K562 (cell line): Measurements from ENCODE around the gene ANO8. TPM values are rescaled to one million over a fixed set of nuclear protein-coding genes. Genes with fewer than 3 reads are reported as not detected.
A peak's percentile ranks its signal among the peaks of the same experiment; 100 is the strongest.

ENCODE experiments used
- C11orf30 ChIP-seq: fragments of 450-650 bp; IDR thresholded peaks from 2 replicates; pipeline ENCODE4 v1.6.1; 2016; ENCODE audit warnings: low read depth, mild to moderate bottlenecking
- CREB3L1 ChIP-seq: fragments of 450-650 bp; IDR thresholded peaks from 2 replicates; pipeline ENCODE4 v1.6.1; 2014; ENCODE audit warnings: low read depth, mild to moderate bottlenecking, moderate library complexity, borderline replicate concordance
- E2F3 ChIP-seq: fragments of 250-450 bp; sonication (Bioruptor Pico); IDR thresholded peaks from 2 replicates; pipeline ENCODE4 v1.4.0; 2020; ENCODE audit warnings: mild to moderate bottlenecking
- EP300 ChIP-seq: IDR thresholded peaks from 2 replicates; pipeline ENCODE4 v1.6.1; 2012; ENCODE audit warnings: low read length, improper control_type of control experiment
- FOXA1 ChIP-seq: fragments of 450-650 bp; IDR thresholded peaks from 2 replicates; pipeline ENCODE4 v1.6.1; 2016; ENCODE audit warnings: mild to moderate bottlenecking, borderline replicate concordance
- GTF2E2 ChIP-seq: fragments of 200-800 bp; sonication (Bioruptor generic); IDR thresholded peaks from 2 replicates; pipeline ENCODE4 v1.6.1; 2016; ENCODE audit warnings: missing genetic modification characterization, missing compliant biosample characterization
- GTF2F1 ChIP-seq: IDR thresholded peaks from 2 replicates; pipeline ENCODE4 v1.6.1; 2011; ENCODE audit warnings: low read depth, low read length, improper control_type of control experiment
- KHSRP ChIP-seq: fragments of 450-650 bp; IDR thresholded peaks from 2 replicates; pipeline ENCODE4 v1.6.1; 2017
- MEIS2 ChIP-seq: fragments of 450-650 bp; IDR thresholded peaks from 2 replicates; pipeline ENCODE4 v1.6.1; 2014; ENCODE audit warnings: mild to moderate bottlenecking; ENCODE audit not compliant: partially characterized antibody
- NR0B1 ChIP-seq: fragments of 450-650 bp; IDR thresholded peaks from one replicate; pipeline ENCODE4 v1.6.1; 2018; ENCODE audit warnings: mild to moderate bottlenecking, moderate library complexity; ENCODE audit not compliant: partially characterized antibody
- NR2C1 ChIP-seq, 2 experiments: fragments of 450-650 bp; IDR thresholded peaks; 2 replicates each; pipeline ENCODE4 v1.6.1; 2017; ENCODE audit warnings: mild to moderate bottlenecking in 2 of 2, antibody characterized with exemption in 1 of 2, inconsistent platforms in 1 of 2, missing compliant biosample characterization in 1 of 2, missing genetic modification characterization in 1 of 2
- RBM39 ChIP-seq: fragments of 200-400 bp; formaldehyde crosslinking; optimal IDR thresholded peaks from 2 replicates; pipeline ENCODE3; 2018; ENCODE audit warnings: low read depth, low read length
- TAL1 ChIP-seq: fragments of 450-650 bp; IDR thresholded peaks from 2 replicates; pipeline ENCODE4 v1.6.1; 2016; ENCODE audit warnings: mild to moderate bottlenecking
- ZBTB33 ChIP-seq: sonication (generic); formaldehyde crosslinking; IDR thresholded peaks from 2 replicates; pipeline ENCODE4 v1.8.1; 2023; ENCODE audit warnings: mild to moderate bottlenecking, missing genetic modification reagents
- ZFX ChIP-seq: sonication (generic); formaldehyde crosslinking; IDR thresholded peaks from 2 replicates; pipeline ENCODE4 v1.8.0; 2022; ENCODE audit warnings: mild to moderate bottlenecking, missing genetic modification reagents, moderate library complexity
- polyA plus RNA-seq, 8 experiments: library from polyadenylated mRNA; depleted of rRNA in 4 of 8; stranded (reverse) in 5 of 8; unstranded in 3 of 8; fragments of >200 nt; fragmentation: Nextera tagmentation in 2 of 8; fragmentation: Illumina TruSeq in 1 of 8; extraction: Ambion mirVana in 2 of 8; extraction: Trizol in 1 of 8; gene quantifications; 2 replicates each; pipeline versions ENCODE4 v1.2.1 to v1.2.3, GENCODE V29; 2011 to 2014; ENCODE audit warnings: inconsistent platforms in 1 of 8, missing spikeins in 1 of 8
- total RNA-seq, 7 experiments: library from RNA; depleted of rRNA in 6 of 7; stranded (reverse); fragments of >200 nt in 6 of 7; fragmentation: Illumina TruSeq in 2 of 7; extraction: Trizol in 2 of 7; gene quantifications; 2 replicates each; pipeline versions ENCODE4 v1.2.1 to v1.2.3, GENCODE V29; 2011 to 2021; ENCODE audit warnings: low replicate concordance in 1 of 7
- TF ChIP-seq, protein P1 (sequence below): sonication (generic); formaldehyde crosslinking; IDR thresholded peaks from 2 replicates; pipeline ENCODE4 v1.8.0; 2022; ENCODE audit warnings: mild to moderate bottlenecking, low read depth, missing genetic modification reagents
- TF ChIP-seq, protein P2 (sequence below): fragments of 450-650 bp; IDR thresholded peaks from 2 replicates; pipeline ENCODE4 v1.6.1; 2018; ENCODE audit warnings: mild to moderate bottlenecking, low read depth; ENCODE audit not compliant: partially characterized antibody
- TF ChIP-seq, protein P3 (sequence below): IDR thresholded peaks from 2 replicates; pipeline ENCODE4 v1.6.1; 2016; ENCODE audit warnings: missing genetic modification characterization, missing compliant biosample characterization

Gene ANO8
- total and polyA plus RNA-seq, 9 of the 15 experiments (the other 6 are each of a cell fraction or from before 2014, with no cell fraction given): 0.07 to 7.6 (median 2.3) TPM; not detected in 1

DNA sequence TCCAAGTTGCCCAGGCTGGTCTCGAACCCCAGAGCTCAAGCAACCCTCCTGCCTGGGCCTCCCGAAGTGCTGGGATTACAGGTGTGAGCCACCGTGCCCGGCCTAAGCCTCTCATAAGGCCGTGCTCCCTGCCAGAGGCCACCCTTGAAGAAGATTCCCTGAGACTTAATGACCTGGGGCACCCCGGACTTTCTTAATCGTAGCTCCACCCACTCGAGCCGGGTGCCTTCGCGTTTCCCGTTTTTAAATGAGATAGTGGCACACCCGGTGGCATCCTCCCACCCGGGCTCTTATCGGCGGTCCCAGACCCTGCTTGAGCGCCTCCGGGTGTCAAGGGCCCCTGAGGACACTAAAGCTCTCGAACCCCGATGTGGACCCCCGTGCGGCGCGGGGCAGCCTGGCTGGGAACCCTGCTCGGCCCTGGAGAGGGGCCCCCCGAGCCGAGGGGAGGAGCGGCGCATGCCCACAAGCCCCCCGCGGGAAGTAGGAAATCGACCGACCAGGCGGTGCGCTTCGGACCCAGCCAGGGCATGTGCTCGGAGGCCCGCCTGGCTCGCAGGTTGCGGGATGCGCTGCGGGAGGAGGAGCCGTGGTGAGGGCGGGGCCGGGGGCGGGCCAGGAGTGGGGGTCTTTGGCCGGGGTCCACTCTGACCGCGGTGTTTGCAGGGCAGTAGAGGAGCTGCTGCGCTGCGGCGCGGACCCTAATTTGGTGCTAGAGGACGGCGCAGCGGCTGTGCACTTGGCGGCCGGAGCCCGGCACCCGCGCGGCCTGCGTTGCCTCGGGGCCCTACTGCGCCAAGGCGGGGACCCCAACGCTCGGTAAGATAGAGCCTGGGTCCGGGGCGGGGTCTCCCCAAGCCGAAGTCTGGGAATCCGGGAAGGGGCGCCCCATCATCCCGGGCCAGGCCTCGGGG, 53.0 kb downstream of the ANO8 start, which contains the start of gene ANKLE1 (continued):
- TF ChIP-seq KHSRP (no peak), C11orf30 (no peak), GTF2E2 (no peak), MEIS2 (no peak), EP300 (no peak), NR2C1 (IDR thresholded peaks at IDR 0.05) (no peak), NR2C1 (tag; IDR thresholded peaks at IDR 0.05) (no peak), CREB3L1 (no peak), RBM39 (no peak), NR0B1 (no peak), TAL1 (peak; percentile 41), FOXA1 (no peak), ZFX (CRISPR knock-in tag) (peak; percentile 27), GTF2F1 (no peak), ZBTB33 (CRISPR knock-in tag) (peak; percentile 94), E2F3 (CRISPR knock-in tag) (no peak)
- TF ChIP-seq, protein P1, sequence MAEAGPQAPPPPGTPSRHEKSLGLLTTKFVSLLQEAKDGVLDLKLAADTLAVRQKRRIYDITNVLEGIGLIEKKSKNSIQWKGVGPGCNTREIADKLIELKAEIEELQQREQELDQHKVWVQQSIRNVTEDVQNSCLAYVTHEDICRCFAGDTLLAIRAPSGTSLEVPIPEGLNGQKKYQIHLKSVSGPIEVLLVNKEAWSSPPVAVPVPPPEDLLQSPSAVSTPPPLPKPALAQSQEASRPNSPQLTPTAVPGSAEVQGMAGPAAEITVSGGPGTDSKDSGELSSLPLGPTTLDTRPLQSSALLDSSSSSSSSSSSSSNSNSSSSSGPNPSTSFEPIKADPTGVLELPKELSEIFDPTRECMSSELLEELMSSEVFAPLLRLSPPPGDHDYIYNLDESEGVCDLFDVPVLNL: no peak
- TF ChIP-seq, protein P2, sequence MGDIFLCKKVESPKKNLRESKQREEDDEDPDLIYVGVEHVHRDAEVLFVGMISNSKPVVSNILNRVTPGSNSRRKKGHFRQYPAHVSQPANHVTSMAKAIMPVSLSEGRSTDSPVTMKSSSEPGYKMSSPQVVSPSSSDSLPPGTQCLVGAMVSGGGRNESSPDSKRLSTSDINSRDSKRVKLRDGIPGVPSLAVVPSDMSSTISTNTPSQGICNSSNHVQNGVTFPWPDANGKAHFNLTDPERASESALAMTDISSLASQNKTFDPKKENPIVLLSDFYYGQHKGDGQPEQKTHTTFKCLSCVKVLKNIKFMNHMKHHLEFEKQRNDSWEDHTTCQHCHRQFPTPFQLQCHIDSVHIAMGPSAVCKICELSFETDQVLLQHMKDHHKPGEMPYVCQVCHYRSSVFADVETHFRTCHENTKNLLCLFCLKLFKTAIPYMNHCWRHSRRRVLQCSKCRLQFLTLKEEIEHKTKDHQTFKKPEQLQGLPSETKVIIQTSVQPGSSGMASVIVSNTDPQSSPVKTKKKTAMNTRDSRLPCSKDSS: no peak
- TF ChIP-seq, protein P3, sequence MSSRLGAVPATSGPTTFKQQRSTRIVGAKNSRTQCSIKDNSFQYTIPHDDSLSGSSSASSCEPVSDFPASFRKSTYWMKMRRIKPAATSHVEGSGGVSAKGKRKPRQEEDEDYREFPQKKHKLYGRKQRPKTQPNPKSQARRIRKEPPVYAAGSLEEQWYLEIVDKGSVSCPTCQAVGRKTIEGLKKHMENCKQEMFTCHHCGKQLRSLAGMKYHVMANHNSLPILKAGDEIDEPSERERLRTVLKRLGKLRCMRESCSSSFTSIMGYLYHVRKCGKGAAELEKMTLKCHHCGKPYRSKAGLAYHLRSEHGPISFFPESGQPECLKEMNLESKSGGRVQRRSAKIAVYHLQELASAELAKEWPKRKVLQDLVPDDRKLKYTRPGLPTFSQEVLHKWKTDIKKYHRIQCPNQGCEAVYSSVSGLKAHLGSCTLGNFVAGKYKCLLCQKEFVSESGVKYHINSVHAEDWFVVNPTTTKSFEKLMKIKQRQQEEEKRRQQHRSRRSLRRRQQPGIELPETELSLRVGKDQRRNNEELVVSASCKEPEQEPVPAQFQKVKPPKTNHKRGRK (tag): no peak
